NCI-H2107 (cell line): Measurements from ENCODE around the gene RPS6KB1.
"Not testable (repeated sequence)": the region's sequence is repeated elsewhere in the genome, so short reads cannot be mapped to it uniquely, and the experiment has no call there.

ENCODE experiments used
- DNase-seq: peaks from one replicate; lab custom pipeline; 2025; lab: John Stamatoyannopoulos, UW

Gene RPS6KB1

GRCh38 chr17:59872351-59872750 is 20.6 kb upstream of the RPS6KB1 start:
- no peak for DNase-seq

- DNase-seq = not testable (repeated sequence)
Measured at GRCh38 chr17:59873414-59873813, 19.5 kb upstream of the RPS6KB1 start.

- DNase-seq = no peak
Measured at GRCh38 chr17:59874376-59874775, 18.5 kb upstream of the RPS6KB1 start.

GRCh38 chr17:59876107-59876506 is 16.8 kb upstream of the RPS6KB1 start:
- DNase-seq = no peak

GRCh38 chr17:59877965-59878364 is 15.0 kb upstream of the RPS6KB1 start:
- DNase-seq = no peak

GRCh38 chr17:59878624-59879023 is 14.3 kb upstream of the RPS6KB1 start:
- no peak for DNase-seq

GRCh38 chr17:59884861-59885260 is 8.1 kb upstream of the RPS6KB1 start:
- no peak for DNase-seq

GRCh38 chr17:59888145-59888750 is 4.7 kb upstream of the RPS6KB1 start:
- no peak for DNase-seq

GRCh38 chr17:59890720-59891119 is 2.2 kb upstream of the RPS6KB1 start:
- DNase-seq = no peak

- no peak for DNase-seq
Measured at GRCh38 chr17:59892251-59892923, 534 bp upstream of the RPS6KB1 start.

GRCh38 chr17:59893676-59894100 is 767 bp downstream of the RPS6KB1 start:
- DNase-seq = no peak

GRCh38 chr17:59897090-59897489 is 4.2 kb downstream of the RPS6KB1 start:
- no peak for DNase-seq

GRCh38 chr17:59899099-59899498 is 6.2 kb downstream of the RPS6KB1 start:
- DNase-seq = no peak

GRCh38 chr17:59901604-59902003 is 8.7 kb downstream of the RPS6KB1 start:
- no peak for DNase-seq

GRCh38 chr17:59903455-59903854 is 10.5 kb downstream of the RPS6KB1 start:
- DNase-seq = no peak

- no peak for DNase-seq
Measured at GRCh38 chr17:59907467-59907866, 14.5 kb downstream of the RPS6KB1 start.

GRCh38 chr17:59914274-59914854 is 21.4 kb downstream of the RPS6KB1 start:
- DNase-seq = no peak

- no peak for DNase-seq
Measured at GRCh38 chr17:59916446-59916845, 23.5 kb downstream of the RPS6KB1 start.

GRCh38 chr17:59920637-59921036 is 27.7 kb downstream of the RPS6KB1 start:
- not testable (repeated sequence) for DNase-seq

GRCh38 chr17:59930121-59930520 is 37.2 kb downstream of the RPS6KB1 start:
- not testable (repeated sequence) for DNase-seq

GRCh38 chr17:59930768-59931167 is 37.8 kb downstream of the RPS6KB1 start:
- not testable (repeated sequence) for DNase-seq

- not testable (repeated sequence) for DNase-seq
Measured at GRCh38 chr17:59933317-59933716, 40.4 kb downstream of the RPS6KB1 start.

GRCh38 chr17:59940697-59941096 is 47.8 kb downstream of the RPS6KB1 start:
- not testable (repeated sequence) for DNase-seq
